Fibroblast of lung (primary cell): ENCODE data around the gene RNMT. TPM values are rescaled to one million over a fixed set of nuclear protein-coding genes. Genes with fewer than 3 reads are reported as not detected.

ENCODE experiments used
- DNase-seq, 2 donors: peaks; one replicate each; pipeline versions ENCODE4 v3.0.0 to v3.0.0-alpha.2; 2010; ENCODE audit warnings: low read depth in 2 of 2
- H2AFZ ChIP-seq: 2 replicates; pipeline ENCODE4 v1.5.1; 2012; ENCODE audit warnings: low read length, control low read depth, inconsistent platforms
- H3K27ac ChIP-seq: 2 replicates; pipeline ENCODE4 v1.5.1; 2011; ENCODE audit warnings: low read length, control low read depth; ENCODE audit not compliant: insufficient read depth
- H3K27me3 ChIP-seq: 2 replicates; pipeline ENCODE4 v1.5.1; 2011; ENCODE audit warnings: mild to moderate bottlenecking, low read length; ENCODE audit not compliant: control insufficient read depth, insufficient read depth
- H3K36me3 ChIP-seq: 2 replicates; pipeline ENCODE4 v1.5.1; 2011; ENCODE audit warnings: low read length; ENCODE audit not compliant: control insufficient read depth, insufficient read depth
- H3K4me1 ChIP-seq: 2 replicates; pipeline ENCODE4 v1.5.1; 2011; ENCODE audit warnings: low read length; ENCODE audit not compliant: control insufficient read depth, insufficient read depth; ENCODE audit errors: extremely low read depth
- H3K4me2 ChIP-seq: 2 replicates; pipeline ENCODE4 v1.5.1; 2011; ENCODE audit warnings: low read length, control low read depth; ENCODE audit not compliant: insufficient read depth; ENCODE audit errors: extremely low read depth
- H3K4me3 ChIP-seq, 4 experiments: fragments of 200-600 bp in 1 of 4; sonication (generic) in 1 of 4; replicated peaks in 1 of 4; 2 replicates each; pipeline ENCODE4 v1.5.1; 2011 to 2016; ENCODE audit warnings: low read length in 4 of 4, low read depth in 3 of 4, mild to moderate bottlenecking in 3 of 4, control low read depth in 2 of 4, inconsistent platforms in 1 of 4, mixed read lengths in 1 of 4; ENCODE audit not compliant: insufficient read depth in 1 of 4; ENCODE audit errors: control extremely low read depth in 1 of 4
- H3K79me2 ChIP-seq: 2 replicates; pipeline ENCODE4 v1.5.1; 2012; ENCODE audit warnings: mild to moderate bottlenecking, low read length, inconsistent platforms; ENCODE audit not compliant: control insufficient read depth, insufficient read depth
- H3K9ac ChIP-seq: 2 replicates; pipeline ENCODE4 v1.5.1; 2011; ENCODE audit warnings: mild to moderate bottlenecking, low read length, control low read depth; ENCODE audit not compliant: insufficient read depth
- H3K9me3 ChIP-seq: 2 replicates; pipeline ENCODE4 v1.5.1; 2012; ENCODE audit warnings: low read depth, low read length; ENCODE audit not compliant: control insufficient read depth, insufficient read depth
- H4K20me1 ChIP-seq: 2 replicates; pipeline ENCODE4 v1.5.1; 2011; ENCODE audit warnings: low read length; ENCODE audit not compliant: control insufficient read depth, insufficient read depth; ENCODE audit errors: extremely low read depth
- CTCF ChIP-seq, 2 donors: IDR thresholded peaks in 1 of 2; conservative IDR thresholded peaks in 1 of 2; 1 replicate in 1 of 2; 2 replicates in 1 of 2; pipeline ENCODE4 v1.5.1; 2011 to 2012; ENCODE audit warnings: low read length in 2 of 2, control low read depth in 1 of 2, inconsistent platforms in 1 of 2, low read depth in 1 of 2, mild to moderate bottlenecking in 1 of 2
- EZH2 ChIP-seq: IDR thresholded peaks from 2 replicates; pipeline ENCODE4 v1.5.1; 2012; ENCODE audit warnings: low read length, control low read depth, mild to moderate bottlenecking; ENCODE audit errors: missing control alignments
- polyA plus RNA-seq, 2 donors: library from polyadenylated mRNA; depleted of rRNA in 1 of 2; stranded (reverse) in 1 of 2; unstranded in 1 of 2; fragments of >200 nt; gene quantifications; 2 replicates each; pipeline ENCODE4 v1.2.1, GENCODE V29; 2011 to 2012; ENCODE audit warnings: missing spikeins in 1 of 2
- total RNA-seq: library from RNA; depleted of rRNA; stranded (reverse); fragments of >200 nt; gene quantifications from 2 replicates; pipeline ENCODE4 v1.2.1, GENCODE V29; 2014

Gene RNMT
- total and polyA plus RNA-seq, 2 donors (not counting 1 experiment from before 2014, with no cell fraction given), result 17.2 to 18.2 TPM

DNA sequence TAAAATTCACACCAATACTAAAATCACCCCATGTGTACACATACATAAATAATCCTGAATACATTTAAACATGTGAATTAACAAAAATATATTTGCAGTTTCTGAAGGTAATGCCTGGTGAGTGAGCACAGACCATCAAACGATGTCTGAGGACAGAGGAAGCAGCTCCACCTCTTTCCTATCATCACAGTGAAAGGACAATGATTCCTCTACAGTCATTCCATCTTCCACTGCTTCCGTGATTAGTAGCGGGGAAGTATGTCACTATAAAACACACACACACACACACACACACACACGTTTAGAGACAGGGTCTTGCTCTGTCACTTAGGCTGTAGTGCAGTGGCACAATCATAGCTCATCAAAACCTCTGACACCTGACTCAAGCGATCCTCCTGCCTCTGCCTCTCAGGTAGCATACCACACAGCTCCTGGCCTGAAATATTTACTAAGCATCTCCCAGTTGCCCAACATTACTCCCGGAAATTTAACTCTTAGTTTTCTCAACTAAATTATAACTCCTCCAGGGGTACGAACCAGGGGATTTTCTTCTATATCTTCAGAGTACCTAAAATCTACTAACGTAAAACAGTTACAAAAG is 12.9 kb upstream of the RNMT start:
- no peak for TF ChIP-seq EZH2
- no peak for TF ChIP-seq CTCF (conservative IDR thresholded peaks at IDR 0.05 in 1 of 2, IDR thresholded peaks at IDR 0.05 in 1 of 2; ENCODE audit: low read depth in 1 of 2, low read length in 2 of 2)
- Histone ChIP-seq H3K4me3 (no peak overlapping the region), H2AFZ (no peak overlapping the region), H3K9me3 (no peaks in the 10 kb centered on the region), H4K20me1 (no peaks in the 10 kb centered on the region), H3K36me3 (no peaks in the 10 kb centered on the region), H3K79me2 (peaks cover 25% of the 10 kb centered on the region), H3K27ac (no peak overlapping the region), H3K4me2 (no peak overlapping the region), H3K4me1 (no peaks in the 10 kb centered on the region), H3K27me3 (no peaks in the 10 kb centered on the region), H3K9ac (no peak overlapping the region)
- no peak for DNase-seq

DNA sequence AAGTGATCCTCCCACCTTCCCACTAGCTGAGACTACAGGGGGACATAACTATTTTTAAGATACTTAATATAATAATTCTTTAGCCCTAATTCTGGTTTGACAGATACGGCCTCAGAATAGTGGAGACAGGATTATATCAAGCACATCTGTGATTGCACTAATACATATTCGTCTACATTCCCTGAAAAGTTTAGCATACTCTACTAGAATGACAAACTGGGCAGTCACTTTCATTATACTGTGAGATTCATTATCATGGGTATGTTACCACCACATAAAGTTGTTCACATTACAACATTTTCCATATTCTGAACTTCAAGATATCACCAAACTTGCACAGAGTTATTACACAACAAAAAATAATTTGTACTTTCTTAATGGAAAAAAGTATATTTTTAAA is 11.1 kb upstream of the RNMT start:
- Histone ChIP-seq H3K27me3 (no peaks in the 10 kb centered on the region), H3K9ac (no peak overlapping the region), H3K27ac (no peak overlapping the region), H3K9me3 (no peaks in the 10 kb centered on the region), H3K36me3 (no peaks in the 10 kb centered on the region), H3K4me3 (no peak overlapping the region), H2AFZ (no peak overlapping the region), H3K79me2 (peaks cover 32% of the 10 kb centered on the region), H3K4me2 (no peak overlapping the region), H4K20me1 (no peaks in the 10 kb centered on the region), H3K4me1 (no peaks in the 10 kb centered on the region)
- no peak for DNase-seq
- TF ChIP-seq CTCF (conservative IDR thresholded peaks at IDR 0.05 in 1 of 2, IDR thresholded peaks at IDR 0.05 in 1 of 2; ENCODE audit: low read depth in 1 of 2, low read length in 2 of 2) (no peak), EZH2 (no peak)

- TF ChIP-seq CTCF (conservative IDR thresholded peaks at IDR 0.05 in 1 of 2, IDR thresholded peaks at IDR 0.05 in 1 of 2; ENCODE audit: low read depth in 1 of 2, low read length in 2 of 2), result no peak
- TF ChIP-seq EZH2, result no peak
- Histone ChIP-seq H3K4me3 (no peak overlapping the region), H2AFZ (no peak overlapping the region), H3K9me3 (no peaks in the 10 kb centered on the region), H3K4me1 (no peaks in the 10 kb centered on the region), H3K27ac (no peak overlapping the region), H3K9ac (no peak overlapping the region), H3K27me3 (no peaks in the 10 kb centered on the region), H4K20me1 (no peaks in the 10 kb centered on the region), H3K79me2 (peaks cover 41% of the 10 kb centered on the region), H3K36me3 (no peaks in the 10 kb centered on the region), H3K4me2 (no peak overlapping the region)
- no peak for DNase-seq
These were observed 9.6 kb upstream of the RNMT start for GRCh38 chr18:13716916-13717315.
